Hematopoietic multipotent progenitor cell treated with erythropoietin and hydrocortisone succinate and interleukin-3 and kit ligand, for 17 days (in vitro differentiated cells): ENCODE results near the gene GPC1.
A peak's percentile ranks its signal among the peaks of the same experiment; 100 is the strongest.

ENCODE experiments used
- DNase-seq: peaks from one replicate; pipeline ENCODE4 v3.0.0-alpha.2; 2015; ENCODE audit warnings: low spot score

Gene GPC1

DNA sequence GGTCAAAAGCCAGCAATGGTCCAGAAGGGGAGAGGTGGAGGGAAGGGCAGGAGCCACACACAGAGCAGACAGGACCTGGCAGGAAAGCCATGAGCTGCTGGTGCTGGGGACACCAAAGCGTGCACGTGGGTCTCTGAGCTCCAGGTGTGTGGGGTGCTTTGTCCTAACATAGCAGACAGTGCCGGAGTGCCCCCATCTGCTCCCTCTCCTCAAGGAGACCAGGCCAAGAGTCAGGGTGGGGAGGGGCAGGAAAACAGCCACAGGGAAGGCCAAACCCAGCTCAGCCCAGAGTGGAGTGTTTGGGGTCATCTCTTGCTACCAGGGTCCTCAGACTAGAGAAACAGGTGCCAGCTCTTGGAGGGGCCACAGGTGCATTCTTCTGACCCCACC, 4.2 kb upstream of the GPC1 start:
- no peak for DNase-seq

DNA sequence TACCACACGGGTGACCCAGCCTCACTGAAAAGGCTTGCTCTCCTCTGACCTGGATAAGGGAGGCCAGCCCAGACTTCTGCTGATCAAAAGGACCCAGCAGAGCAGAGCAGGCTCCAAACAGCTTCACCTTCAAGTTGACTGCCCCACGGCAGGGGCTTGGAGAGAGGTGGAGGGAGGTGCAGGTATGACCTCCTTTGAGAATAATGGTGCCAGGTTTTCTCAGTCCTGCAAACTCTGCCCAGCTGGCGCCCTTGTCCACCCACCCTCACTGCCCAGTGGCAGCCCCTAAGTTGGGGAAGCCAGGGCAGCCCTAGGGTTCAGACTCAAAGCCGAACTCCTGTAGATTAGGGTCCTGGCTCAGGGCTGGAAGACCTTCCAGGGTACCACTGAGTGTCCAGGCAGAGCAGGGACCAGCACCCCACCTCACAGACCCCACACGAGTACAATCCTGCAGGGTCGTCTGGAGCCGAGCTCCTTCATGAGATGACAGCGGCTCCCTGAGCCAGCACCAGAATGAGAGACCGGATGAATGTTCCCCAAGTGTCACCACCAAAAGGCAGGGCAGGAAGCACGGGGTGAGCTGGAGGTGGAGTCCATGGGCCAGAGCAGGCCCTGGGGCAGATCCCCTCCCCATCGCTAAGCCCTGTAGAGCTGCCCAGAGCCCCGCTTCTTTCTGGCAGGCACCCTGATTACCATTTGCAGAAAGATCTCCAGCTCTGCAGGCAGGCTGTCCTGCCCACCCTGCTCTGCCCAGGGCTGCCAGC, 3.6 kb upstream of the GPC1 start:
- DNase-seq, result no peak

DNA sequence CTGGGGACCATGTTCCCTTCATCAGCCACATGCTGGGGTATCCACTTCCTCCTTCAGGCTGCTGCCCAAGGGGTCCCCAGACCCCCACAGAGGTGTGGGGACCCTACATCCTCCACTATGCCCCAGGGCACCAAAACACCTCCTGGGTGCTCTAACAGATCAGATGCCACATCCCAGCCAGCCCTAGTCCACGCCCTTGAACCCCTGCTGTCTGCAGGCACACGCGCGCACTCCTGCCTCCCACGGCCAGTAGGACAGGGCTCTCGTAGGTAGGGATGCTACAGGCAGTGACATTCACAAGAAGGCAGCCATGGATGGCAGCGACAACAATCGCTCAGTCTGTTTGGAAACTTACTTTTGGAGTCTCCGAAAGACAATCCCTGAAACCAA, 3.0 kb upstream of the GPC1 start:
- DNase-seq, result no peak

DNA sequence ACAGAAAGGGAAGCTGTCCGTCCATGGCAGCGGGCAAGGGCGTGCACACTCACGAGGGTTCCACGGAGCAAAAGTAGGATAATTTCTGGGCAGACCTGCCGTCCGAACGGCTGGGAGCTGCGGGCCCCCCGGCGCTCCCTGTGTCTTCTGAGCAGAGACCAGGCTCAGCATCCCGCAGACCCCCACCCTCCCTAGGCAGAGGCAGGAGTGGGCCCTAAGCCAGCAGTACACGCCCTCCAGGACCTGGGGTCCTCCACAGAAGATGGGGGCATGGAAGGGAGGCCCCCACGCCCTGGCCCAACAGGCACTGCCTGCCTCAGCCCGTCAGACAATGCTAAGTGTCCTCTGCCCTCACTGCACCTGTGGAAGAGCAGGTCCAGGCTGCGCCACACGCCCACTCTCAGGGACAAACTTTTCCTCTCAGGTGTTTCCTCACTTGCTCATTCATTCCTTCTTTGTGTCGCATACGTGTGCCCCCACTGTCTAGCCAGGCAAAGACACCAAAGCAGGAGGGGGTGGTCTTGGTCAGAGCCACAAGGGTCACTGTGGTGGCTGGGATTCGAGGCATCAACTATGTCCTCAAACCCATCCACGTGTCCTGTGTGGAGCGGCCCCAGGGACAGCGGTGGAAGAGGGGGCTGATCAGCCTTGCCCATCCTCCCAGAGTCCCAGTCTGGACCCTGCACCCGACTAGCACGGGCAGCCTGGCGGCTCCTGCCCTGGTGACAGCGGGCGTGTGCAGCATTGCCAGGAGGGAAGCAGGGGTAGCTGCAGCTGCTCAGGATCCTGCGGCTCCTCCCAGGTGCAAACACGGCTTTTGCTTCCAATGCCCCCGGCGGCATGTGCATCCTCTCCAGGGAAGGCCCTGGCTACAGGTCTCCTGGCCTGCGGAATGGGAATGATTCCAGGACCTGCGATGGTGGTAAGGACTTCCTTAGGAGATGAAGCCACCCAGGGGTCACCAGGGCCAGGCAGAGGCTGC, 2.4 kb upstream of the GPC1 start:
- DNase-seq, result no peak

DNA sequence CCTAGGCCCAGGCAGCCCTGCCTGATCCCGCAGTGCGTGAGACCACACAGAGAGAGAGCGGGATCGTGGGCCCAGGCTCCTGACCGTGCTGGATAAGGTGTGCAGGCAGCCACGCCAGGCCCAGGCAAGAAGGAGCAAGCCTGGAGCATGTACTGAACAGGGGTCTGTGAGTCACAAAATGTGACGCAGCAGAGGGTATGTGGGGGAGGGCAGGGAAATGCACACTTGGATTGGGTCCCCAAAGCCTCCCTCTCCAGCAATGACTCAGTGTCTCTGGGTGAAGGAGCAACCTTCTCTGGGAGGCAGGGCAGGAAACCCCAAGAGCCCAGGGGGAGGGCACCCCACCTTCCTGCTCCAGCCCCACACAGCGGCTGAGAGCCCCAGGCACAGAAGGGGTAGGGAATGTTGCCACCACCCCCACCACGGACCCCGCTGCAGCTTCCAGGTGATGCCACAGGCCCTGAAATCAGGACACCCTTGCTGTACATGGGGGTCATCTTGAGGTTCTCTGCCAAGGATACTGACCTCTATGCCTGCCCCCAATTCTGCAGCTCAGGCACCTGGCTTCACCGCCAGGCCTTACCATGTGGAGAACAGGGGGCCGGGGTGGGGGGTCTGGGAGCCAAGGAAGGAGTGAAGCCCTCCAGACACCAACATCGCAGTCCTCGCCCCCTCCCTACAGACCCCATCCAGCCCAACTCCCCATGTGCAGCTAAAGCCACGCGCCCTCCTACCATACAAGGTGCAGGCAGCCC, 1.3 kb upstream of the GPC1 start:
- no peak for DNase-seq

DNA sequence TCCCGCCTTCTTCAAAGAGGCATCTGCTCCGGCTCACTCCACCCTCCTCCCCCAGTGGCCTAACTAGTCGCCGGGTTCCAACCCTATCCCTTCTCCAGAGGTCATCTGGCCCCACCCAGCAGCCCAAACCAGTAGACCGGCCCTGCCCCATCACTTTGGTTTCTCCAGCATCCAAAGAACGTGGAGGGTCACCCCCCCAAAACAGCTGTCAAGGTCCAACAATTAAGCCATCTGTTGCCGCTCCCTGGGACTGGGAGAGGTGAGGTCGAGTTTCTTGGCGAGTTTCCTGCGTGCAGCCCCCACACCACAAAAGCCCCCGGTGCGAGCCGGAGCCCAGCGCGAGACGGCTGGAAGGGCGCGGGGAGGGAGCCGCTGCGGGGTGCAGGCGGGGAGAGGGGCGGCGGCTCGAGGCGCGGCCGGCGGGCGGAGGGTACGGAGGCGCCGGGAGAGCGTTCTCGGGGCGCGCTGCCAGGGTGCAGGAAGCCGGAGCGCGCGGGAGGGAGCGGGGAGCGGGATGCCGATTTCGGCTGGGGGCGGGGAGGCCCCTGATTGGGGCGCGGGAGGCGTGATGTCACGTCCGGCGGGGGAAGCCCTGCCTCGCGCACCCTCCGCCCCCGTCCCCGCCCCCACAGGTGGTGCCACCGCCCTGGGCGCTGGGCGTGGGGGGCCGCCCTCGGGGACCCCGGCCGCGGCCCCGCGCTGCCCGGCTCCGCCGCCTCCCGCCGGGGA, 571 bp upstream of the GPC1 start:
- no peak for DNase-seq

DNA sequence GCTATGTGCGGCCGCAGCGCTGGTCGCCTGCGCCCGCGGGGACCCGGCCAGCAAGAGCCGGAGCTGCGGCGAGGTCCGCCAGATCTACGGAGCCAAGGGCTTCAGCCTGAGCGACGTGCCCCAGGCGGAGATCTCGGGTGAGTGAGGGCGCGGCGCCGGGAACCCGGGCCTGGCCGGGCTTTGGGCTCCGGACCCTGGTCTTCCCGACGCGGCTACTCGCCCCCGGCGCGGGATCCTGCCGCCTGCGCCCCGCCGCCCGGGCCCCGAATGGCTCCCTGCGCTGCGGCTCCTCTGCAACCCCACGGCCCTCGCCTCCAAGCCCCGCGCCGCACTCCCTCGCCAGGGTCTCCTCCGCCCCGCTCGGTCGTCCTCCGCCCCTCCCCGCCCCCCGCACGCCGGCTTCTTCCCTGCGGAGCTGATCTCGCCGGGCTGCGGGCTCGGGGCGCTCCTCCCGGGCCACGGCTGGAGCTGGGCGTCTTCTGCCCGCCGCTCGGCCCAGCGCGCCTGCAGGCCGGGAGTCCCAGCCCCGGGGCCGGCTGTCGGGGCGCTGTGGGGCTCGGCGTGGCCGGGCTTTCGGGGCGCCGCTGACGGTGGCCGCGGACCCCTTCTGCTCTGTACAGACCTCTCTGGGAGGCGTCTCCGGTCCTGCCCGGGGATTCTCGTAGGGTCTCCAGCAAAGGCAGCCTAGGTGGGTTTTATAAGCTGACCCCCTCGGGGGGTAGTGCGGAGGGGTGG, 652 bp downstream of the GPC1 start:
- DNase-seq, result no peak

DNA sequence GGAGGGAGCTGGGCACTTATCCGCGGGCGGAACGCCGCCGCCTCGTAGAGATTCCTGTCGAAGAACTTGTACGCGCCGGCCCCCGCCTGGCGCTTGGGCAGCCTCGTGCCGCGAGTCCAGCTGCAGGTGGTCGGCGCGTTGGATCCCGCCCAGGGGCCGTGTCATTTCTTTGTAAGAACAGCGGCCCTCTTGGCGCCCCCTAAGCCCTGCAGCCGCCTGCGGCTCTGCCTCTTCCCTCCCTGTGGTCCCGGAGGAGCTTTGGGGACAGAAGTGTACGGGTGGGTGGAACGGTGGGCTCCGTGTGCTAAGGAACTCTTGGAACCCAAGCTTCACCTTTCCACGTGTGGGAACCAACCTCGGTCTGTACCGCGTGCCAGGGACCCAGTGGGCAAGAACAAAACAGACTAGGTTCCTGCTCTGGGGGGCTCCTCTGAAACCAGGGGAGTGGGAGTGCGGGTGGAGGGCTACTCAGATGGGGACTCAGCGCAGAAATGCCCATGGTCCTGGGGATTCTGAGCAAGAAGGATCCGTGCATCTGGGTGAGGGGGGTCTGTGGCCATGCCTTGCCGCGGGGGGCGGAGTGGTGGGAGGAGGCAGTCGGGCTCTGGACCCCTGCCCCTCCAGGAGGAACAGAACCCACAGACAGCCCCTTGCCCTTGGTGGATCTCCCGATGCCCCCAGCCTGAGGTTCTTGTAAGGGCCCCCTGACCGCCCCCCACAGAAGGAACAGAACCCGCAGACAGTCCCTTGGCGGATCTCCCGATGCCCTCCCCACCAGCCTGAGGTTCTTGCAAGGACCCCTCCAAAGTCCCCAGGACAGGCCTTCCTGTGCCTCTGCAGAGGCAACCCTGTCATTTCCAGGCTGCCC, 1.5 kb downstream of the GPC1 start:
- no peak for DNase-seq

DNA sequence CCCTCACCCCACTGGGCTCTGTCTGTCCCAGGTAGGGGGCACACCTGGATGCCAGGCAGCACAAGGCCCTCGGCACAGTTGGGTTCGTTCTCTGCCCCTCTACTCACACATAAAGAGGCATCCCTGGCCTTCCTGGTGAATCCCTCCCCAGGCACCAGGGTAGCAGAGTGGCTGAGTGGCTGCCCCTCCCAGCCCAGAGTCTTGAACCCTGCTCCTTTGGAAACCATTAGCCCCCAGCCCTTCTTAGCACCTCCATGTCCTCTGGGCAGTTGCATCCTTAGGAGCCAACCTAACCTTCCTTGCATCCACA, 2.0 kb downstream of the GPC1 start:
- DNase-seq, result no peak

DNA sequence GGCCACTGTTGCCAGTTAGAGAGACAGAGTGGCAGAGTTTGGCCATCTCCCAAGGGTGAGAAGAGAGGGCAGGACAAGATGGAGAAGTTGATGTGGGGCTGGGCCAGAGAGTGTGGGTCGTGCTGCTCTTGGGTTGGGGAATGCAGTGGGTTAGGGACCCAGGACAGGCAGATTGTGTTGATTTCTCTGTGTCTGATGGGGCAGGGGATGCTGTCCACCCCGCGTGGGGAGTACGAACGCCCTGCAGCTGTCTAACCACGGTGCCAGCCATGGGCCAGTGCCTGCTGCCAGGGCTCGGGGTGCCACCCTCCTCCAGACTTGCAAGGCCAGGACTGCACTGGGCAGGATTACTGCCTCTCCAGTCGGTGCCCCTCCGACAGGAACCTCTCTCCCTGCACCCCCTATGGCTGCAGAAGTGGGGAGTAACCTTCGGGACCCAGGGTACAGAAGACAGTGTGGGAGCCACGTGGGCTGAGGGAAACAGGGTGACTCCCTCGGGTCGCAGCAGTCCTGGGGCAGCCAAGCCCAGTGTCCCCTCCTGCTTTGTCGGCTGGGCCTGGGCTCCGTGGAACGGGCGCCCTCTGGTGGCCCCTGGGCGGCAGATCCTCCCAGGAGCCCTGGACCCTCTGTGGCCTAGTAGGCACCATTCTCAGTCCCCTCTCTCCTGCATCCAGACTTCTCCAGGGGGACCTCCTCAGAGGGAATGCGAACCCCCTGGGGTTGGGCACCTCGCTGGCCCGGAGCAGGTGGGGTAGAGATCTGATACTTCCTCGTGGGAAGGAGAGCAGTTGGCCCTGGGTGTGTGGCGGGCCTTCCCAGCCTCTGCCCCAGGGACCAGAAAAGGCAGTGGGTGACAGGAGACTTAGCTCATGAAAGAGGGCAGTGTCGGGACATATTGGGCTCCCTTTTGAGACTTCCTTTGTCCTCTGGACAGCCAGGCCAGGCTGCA, 2.7 kb downstream of the GPC1 start:
- peak; percentile 19 for DNase-seq

DNA sequence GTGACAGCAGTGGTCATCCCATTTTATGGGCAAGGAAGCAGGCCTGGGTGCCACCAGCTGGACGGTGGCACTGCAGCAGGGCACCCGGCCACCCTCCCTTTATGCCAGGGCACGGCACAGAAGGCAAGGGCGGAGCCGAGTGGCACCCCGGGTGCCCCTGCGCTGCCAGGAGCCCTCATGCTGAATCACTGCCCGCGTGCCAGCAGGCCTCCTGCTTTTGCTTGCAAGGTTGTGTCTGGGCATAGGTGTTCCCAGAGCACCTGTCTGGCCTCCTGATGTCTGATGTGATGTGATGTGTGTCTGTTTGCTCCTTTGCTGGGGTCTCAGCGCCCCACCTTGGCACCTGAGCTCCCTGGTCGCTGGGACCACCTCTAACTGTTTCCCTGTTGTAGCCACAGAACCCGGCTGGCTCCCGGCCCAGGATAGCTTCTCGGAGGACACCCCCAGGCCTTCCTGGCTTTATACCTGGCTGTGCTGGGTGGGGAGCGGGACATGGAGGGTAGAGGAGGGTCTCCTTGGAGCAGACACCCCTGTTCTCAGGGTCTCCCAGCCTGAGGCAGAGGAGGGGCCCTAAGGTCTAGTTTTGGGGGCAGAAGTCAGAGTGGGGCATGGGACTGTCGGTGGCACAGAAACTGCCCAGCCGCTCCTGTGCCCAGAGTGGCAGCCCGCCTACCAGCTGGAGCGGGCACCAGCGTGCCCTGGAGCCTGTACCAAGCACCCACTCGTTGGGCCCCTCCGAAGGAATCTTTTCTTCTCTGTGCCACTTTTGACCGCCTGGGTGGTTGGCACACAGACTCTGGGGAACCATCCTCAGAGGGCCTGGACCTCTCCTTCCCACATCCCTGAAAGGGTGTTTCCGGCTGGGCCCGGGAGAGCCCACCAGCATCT, 3.6 kb downstream of the GPC1 start:
- no peak for DNase-seq

DNA sequence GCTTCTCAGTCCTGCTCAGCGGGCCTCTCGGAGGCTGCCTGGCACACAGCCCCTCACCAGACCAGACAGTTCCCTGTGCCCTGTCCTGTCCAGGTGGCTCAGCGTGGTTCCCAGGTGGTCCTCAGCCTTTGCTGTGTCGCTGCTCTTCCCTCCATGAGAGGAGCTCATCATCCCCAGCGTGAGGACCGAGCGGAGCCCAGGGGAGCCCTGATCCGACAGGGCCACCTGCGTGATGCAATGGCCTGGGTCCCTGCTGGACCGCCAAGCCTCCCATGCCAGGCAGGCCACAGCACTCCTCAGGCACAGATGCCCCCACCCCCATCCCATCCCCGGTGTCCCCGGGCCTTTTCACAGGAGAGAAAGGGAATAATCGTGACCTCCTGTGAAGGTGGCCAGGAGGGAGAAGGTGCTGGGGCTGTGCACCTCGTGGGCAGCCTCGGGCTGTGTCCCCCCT, 4.3 kb downstream of the GPC1 start:
- no peak for DNase-seq

DNA sequence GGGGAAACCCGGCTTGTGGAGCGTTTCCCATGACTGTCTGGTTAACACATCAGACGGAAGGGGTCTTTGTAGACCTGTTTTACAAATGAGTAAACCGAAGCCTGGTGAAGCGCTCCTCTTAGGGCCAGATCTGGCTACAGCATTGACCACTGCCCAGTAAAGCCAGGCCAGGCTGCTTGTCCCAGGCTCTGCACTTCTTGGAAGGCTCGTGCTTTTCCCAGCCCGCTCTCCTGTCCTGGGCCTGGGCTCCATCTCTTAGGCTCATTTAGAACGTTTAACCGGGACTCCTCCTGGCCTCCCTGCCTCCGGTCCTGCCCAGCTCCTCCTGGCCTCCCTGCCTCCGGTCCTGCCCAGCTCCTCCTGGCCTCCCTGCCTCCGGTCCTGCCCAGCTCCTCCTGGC, 4.8 kb downstream of the GPC1 start:
- no peak for DNase-seq

DNA sequence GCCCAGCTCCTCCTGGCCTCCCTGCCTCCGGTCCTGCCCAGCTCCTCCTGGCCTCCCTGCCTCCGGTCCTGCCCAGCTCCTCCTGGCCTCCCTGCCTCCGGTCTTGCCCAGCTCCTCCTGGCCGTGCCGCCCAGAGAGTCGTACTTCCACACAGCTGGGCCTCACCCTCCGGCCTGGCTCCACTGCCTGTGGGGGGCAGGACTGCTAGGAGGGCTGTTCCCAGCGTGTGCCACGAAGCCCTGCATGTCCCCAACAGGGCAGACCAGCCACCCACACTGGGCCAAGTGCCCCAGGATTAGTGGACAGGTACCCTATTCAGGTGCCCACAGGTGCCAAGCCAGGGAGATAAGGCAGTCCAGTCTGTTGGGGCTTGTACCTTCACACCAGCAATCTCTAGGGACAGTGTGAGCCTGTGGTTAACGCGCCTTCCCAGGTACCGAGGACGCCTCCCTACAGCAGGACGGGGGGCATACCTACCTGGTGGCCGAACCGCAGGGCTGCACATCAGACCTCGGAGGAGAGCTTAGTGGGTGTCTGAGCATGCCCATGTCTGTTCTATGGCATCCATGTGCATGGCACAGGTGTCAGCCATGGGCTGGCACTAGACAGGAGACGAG, 5.3 kb downstream of the GPC1 start:
- DNase-seq, result no peak

DNA sequence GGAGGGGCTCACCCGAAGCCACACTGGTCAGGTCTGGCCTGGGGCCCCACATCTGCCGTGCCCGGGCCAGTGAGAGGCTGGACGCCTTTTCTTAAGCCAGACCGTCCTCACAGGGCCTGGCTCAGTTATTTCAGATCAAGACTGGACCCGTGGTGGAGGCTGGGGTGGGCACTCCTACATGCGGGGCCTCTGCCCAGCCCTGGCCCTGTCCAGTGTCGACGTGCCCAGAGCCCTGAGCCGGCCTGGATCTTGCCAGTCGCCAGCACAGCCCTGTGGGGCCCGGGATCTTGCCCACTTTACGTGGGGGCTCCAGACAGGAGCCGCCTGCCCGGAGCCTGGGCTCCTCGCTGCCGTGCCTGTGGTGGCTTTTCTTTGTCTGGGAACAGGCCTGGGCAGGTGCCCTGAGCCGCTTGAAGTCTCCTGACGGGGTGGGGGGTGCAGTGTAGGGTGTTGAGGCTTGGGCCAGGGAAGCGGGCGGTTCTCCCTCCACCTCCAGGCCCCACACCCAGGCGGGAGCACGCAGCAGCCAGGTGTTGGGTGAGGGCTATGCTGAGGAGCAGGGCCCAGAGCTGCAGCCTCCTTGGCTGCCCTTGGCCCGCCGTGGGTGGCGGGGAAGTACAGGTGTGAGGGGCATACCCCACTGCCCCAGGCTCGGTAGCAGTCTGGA, 6.0 kb downstream of the GPC1 start:
- DNase-seq, result no peak

DNA sequence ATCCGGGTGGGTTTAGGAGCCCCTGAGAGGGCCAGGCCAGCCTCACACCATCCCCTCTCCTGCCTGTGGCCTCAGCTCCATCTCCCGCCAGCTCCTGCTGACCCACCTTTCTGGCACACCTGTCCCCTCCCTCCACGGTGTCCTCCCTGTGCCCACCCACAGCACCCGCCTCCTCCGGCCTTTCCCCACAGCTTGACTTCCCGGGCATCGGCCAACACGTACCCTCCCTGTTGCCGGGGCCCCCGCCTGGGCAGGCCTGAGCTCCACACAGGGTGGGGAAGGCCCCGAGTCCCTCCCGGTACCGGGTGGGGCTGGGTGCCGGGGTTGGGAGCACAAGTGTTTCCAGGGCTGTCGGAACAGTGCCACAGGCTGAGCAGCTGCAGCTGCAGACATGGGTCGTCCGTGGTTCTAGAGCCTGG, 6.5 kb downstream of the GPC1 start:
- no peak for DNase-seq
